ENCODE results near the gene BTC. TPM values are rescaled to one million over a fixed set of nuclear protein-coding genes. Genes with fewer than 3 reads are reported as not detected.

Gene BTC
- total and polyA plus RNA-seq, 9 of the 15 experiments (the other 6 are each of a cell fraction or from before 2014, with no cell fraction given): not detected

GRCh38 chr4:74772106-74772505, 22.2 kb downstream of the BTC start:
- intact Hi-C loops (cut with micrococcal nuclease): no loop called here
- ChIA-PET POLR2A (no interaction called here), CTCF (ENCODE audit: low intra/inter-chr PET ratio) (no interaction called here)
- H3K4me1 ChIP-seq (replicated peaks in 1 of 2; ENCODE audit: control insufficient read depth in 2 of 2, insufficient read depth in 2 of 2, low read length in 2 of 2): no peaks in the 10 kb centered on the region
- no TSS peak for BruUV-seq (replicated peaks)
- DNase-seq (ENCODE audit: extremely low read depth in 1 of 4, low spot score in 3 of 4): no peak
- no peaks in the 10 kb centered on the region for H4K20me1 ChIP-seq (replicated peaks; ENCODE audit: control insufficient read depth, insufficient read depth, low read length)
- no peak overlapping the region for H3K4me3 ChIP-seq
- H2AFZ ChIP-seq (ENCODE audit: low read depth, low read length): no peak overlapping the region
- H3K27me3 ChIP-seq (ENCODE audit: control insufficient read depth in 2 of 2, insufficient read depth in 2 of 2, low read length in 2 of 2): no peaks in the 10 kb centered on the region; a peak in 2 of 5 replicates
- no peaks in the 10 kb centered on the region for H3K79me2 ChIP-seq (ENCODE audit: control insufficient read depth, insufficient read depth, low read length)
- FAIRE-seq: no peak
- H3K9ac ChIP-seq (ENCODE audit: insufficient read depth in 1 of 2, low read depth in 2 of 2, low read length in 2 of 2): no peak overlapping the region
- no peaks in the 10 kb centered on the region for H3K9me3 ChIP-seq (replicated peaks; ENCODE audit: control insufficient read depth, insufficient read depth, low read depth, low read length)
- TF ChIP-seq CREM (IDR thresholded peaks at IDR 0.05; ENCODE audit: low read depth): no peak
- TF ChIP-seq ZFP91 (CRISPR knock-in tag; IDR thresholded peaks at IDR 0.05): no peak
- no peak for TF ChIP-seq MBD2 (IDR thresholded peaks at IDR 0.05; ENCODE audit: borderline replicate concordance, low read depth)
- no peak for TF ChIP-seq NCOR1 (IDR thresholded peaks at IDR 0.05)
- TF ChIP-seq MLX (CRISPR knock-in tag; conservative IDR thresholded peaks at IDR 0.05): no peak
- no peak for TF ChIP-seq NR4A1 (CRISPR knock-in tag; IDR thresholded peaks at IDR 0.05)
- no peak for TF ChIP-seq NR4A1 (tag; IDR thresholded peaks at IDR 0.05)
- TF ChIP-seq ZBTB7A (IDR thresholded peaks at IDR 0.05; ENCODE audit: borderline replicate concordance, control insufficient read depth, low read depth, low read length): no peak
- no peak for TF ChIP-seq BDP1 (IDR thresholded peaks at IDR 0.05; ENCODE audit: insufficient read depth, insufficient read length)
- no peak for TF ChIP-seq NR2C1 (IDR thresholded peaks at IDR 0.05)
- no peak for TF ChIP-seq NR2C1 (tag; IDR thresholded peaks at IDR 0.05)
- no peak for TF ChIP-seq ZNF395 (CRISPR knock-in tag; IDR thresholded peaks at IDR 0.05)
- no peak for TF ChIP-seq MTF1 (CRISPR knock-in tag; IDR thresholded peaks at IDR 0.05; ENCODE audit: borderline replicate concordance)
- TF ChIP-seq CREB3 (tag; conservative IDR thresholded peaks at IDR 0.05; ENCODE audit: low read depth): no peak
- no peak for TF ChIP-seq ZNF780A (CRISPR knock-in tag; IDR thresholded peaks at IDR 0.05)
- no peaks in the 10 kb centered on the region for H3K9me1 ChIP-seq (ENCODE audit: control insufficient read depth, insufficient read depth, low read length)
- H3K36me3 ChIP-seq (ENCODE audit: control insufficient read depth, insufficient read depth, low read length): no peaks in the 10 kb centered on the region
- in situ Hi-C loops (cut with MboI): no loop called here
- ATAC-seq: no peak
- 0% methylated on average over 2 of the region's 2 CpGs for WGBS (ENCODE audit: insufficient coverage, low coverage, missing lambda C conversion rate)
- no peak overlapping the region for H3K27ac ChIP-seq (ENCODE audit: extremely low read depth, low read depth, low read length)
- no peak overlapping the region for H3K4me2 ChIP-seq (ENCODE audit: insufficient read depth, low read length)
